Loucy (cell line): Measurements from ENCODE around the gene TRAF3IP3.

Source experiments
- H2AFZ ChIP-seq: fragments of 200-600 bp; sonication (generic); 2 replicates; pipeline ENCODE4 v1.6.0; 2016; ENCODE audit warnings: antibody characterized with exemption, mild to moderate bottlenecking, low read length, moderate library complexity
- H3F3A ChIP-seq: fragments of 200-600 bp; 2 replicates; pipeline ENCODE4 v1.6.0; 2016; ENCODE audit warnings: antibody characterized with exemption, low read depth, mild to moderate bottlenecking
- H3K27me3 ChIP-seq: fragments of 200-600 bp; sonication (generic); 2 replicates; pipeline ENCODE4 v1.6.1; 2014; ENCODE audit warnings: low read length, mild to moderate bottlenecking; ENCODE audit not compliant: insufficient read depth, poor library complexity, severe bottlenecking
- H3K36me3 ChIP-seq: fragments of 200-600 bp; sonication (generic); 2 replicates; pipeline ENCODE4 v1.6.1; 2016; ENCODE audit warnings: low read length; ENCODE audit not compliant: insufficient read depth
- H3K4me1 ChIP-seq: fragments of 200-600 bp; sonication (generic); 2 replicates; pipeline ENCODE4 v1.5.1; 2014; ENCODE audit warnings: low read length, mild to moderate bottlenecking; ENCODE audit not compliant: insufficient read depth, poor library complexity, severe bottlenecking
- H3K4me2 ChIP-seq: fragments of 200-600 bp; sonication (generic); 2 replicates; pipeline ENCODE4 v1.6.0; 2014; ENCODE audit warnings: antibody characterized with exemption, low read length, low read depth, mild to moderate bottlenecking; ENCODE audit not compliant: poor library complexity, severe bottlenecking
- H3K4me3 ChIP-seq: fragments of 200-600 bp; sonication (generic); 2 replicates; pipeline ENCODE4 v1.5.1; 2014; ENCODE audit warnings: low read length, mild to moderate bottlenecking, mixed read lengths; ENCODE audit not compliant: poor library complexity, severe bottlenecking
- H3K79me2 ChIP-seq: fragments of 200-600 bp; sonication (generic); 2 replicates; pipeline ENCODE4 v1.6.1; 2014; ENCODE audit warnings: low read length; ENCODE audit not compliant: insufficient read depth
- H3K9ac ChIP-seq: fragments of 200-600 bp; sonication (generic); 2 replicates; pipeline ENCODE4 v1.6.0; 2014; ENCODE audit warnings: mild to moderate bottlenecking, low read depth, low read length, moderate library complexity; ENCODE audit not compliant: poor library complexity, severe bottlenecking
- H3K9me2 ChIP-seq: fragments of 200-600 bp; sonication (generic); replicated peaks from 2 replicates; pipeline ENCODE4 v1.6.1; 2016; ENCODE audit warnings: low read depth, low read length, mixed read lengths
- H3K9me3 ChIP-seq: fragments of 200-600 bp; sonication (generic); 2 replicates; pipeline ENCODE4 v1.6.1; 2014; ENCODE audit warnings: mild to moderate bottlenecking, antibody characterized with exemption, low read length, low read depth; ENCODE audit not compliant: insufficient read depth
- H4K20me1 ChIP-seq: fragments of 200-600 bp; sonication (generic); 2 replicates; pipeline ENCODE4 v1.6.0; 2014; ENCODE audit warnings: antibody characterized with exemption, low read length, mild to moderate bottlenecking; ENCODE audit not compliant: insufficient read depth, poor library complexity, severe bottlenecking
- EZH2phosphoT487 ChIP-seq: fragments of 200-600 bp; IDR thresholded peaks from 2 replicates; pipeline ENCODE4 v1.6.1; 2018; ENCODE audit warnings: antibody characterized with exemption, mild to moderate bottlenecking, moderate library complexity, borderline replicate concordance
- TF ChIP-seq, protein P1 (sequence below): fragments of 200-600 bp; sonication (generic); conservative IDR thresholded peaks from 2 replicates; pipeline ENCODE4 v1.5.1; 2014; ENCODE audit warnings: mild to moderate bottlenecking, antibody characterized with exemption, low read length

Gene TRAF3IP3

DNA sequence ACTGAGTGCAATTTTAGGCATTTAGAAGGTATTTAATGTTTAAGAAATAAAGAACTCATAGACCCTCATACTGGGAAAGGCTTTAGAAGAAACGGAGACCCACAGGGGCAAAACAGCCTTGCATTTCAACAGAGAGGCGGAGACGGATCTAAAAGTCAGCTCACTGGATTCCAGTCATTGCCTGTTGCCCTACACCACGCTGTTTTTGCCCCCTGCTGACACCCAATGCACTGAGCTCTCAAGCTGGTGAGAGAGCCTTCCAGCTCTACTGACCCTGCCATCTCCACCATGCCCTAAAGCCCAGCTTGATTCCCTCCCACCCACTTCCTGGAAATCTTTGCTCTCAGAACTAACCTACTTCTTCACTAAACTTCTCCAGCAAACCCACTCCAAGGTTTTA lies 7.2 kb upstream of the TRAF3IP3 start:
- TF ChIP-seq, protein P1, sequence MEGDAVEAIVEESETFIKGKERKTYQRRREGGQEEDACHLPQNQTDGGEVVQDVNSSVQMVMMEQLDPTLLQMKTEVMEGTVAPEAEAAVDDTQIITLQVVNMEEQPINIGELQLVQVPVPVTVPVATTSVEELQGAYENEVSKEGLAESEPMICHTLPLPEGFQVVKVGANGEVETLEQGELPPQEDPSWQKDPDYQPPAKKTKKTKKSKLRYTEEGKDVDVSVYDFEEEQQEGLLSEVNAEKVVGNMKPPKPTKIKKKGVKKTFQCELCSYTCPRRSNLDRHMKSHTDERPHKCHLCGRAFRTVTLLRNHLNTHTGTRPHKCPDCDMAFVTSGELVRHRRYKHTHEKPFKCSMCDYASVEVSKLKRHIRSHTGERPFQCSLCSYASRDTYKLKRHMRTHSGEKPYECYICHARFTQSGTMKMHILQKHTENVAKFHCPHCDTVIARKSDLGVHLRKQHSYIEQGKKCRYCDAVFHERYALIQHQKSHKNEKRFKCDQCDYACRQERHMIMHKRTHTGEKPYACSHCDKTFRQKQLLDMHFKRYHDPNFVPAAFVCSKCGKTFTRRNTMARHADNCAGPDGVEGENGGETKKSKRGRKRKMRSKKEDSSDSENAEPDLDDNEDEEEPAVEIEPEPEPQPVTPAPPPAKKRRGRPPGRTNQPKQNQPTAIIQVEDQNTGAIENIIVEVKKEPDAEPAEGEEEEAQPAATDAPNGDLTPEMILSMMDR: no peak
- no peak for TF ChIP-seq EZH2phosphoT487
- Histone ChIP-seq H3F3A (no peaks in the 10 kb centered on the region), H4K20me1 (no peaks in the 10 kb centered on the region), H2AFZ (peak overlapping the region; percentile 32; the same call in 1 of the 2 replicates), H3K27me3 (no peaks in the 10 kb centered on the region), H3K4me3 (no peak overlapping the region), H3K9ac (no peak overlapping the region), H3K4me2 (no peak overlapping the region), H3K79me2 (no peaks in the 10 kb centered on the region), H3K36me3 (no peaks in the 10 kb centered on the region), H3K9me3 (no peaks in the 10 kb centered on the region), H3K4me1 (peaks cover 27% of the 10 kb centered on the region), H3K9me2 (no peaks in the 10 kb centered on the region)

DNA sequence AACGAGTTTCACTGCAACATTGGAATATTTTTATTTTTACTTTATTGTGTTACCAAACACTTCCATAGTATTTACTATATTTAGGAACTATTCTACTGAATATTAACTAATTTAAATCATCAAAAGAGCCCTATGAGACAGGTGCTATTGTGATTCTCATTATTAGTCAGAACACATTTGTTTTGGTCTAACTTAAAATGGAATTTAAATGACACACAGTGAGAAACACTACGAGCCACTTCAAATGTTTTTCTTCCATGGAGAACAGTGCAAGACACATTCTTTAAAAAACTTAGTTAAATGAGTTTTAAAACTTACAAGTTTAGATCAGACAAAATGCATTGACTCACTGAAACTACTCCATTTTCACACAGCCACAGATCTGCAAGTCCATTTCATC lies 6.6 kb upstream of the TRAF3IP3 start:
- Histone ChIP-seq H3K27me3 (no peaks in the 10 kb centered on the region), H3K4me3 (no peak overlapping the region)
- no peak for TF ChIP-seq EZH2phosphoT487
- TF ChIP-seq, protein P1: no peak

DNA sequence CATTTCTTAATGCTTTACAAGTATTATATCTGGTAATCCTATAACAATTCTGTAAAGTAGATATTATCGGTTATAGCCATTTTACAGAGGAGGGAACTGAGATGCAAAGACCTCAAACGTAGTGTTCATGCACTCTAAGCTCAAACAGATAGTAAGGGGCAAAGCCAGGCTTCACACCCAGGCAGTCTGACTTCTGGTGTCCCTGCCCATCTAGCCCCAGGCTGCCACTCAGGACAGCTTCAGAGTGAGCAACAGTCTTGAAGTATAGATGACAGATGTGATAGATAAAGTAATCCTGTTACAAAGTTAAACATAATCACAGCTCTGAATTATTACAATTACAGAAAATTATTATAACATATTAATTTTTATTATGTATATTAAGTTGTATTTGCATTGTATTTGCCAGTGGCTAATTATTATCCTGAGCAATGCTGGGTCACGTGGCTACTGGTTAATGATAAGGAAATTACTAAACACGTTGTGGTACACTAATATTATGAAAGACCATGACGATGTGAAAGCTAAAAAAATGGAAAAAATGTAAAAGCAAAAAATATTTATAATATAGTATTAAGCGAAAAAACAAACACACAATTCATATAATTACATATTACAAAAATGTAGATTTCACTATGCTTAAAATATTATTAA lies 6.1 kb upstream of the TRAF3IP3 start:
- Histone ChIP-seq H3K79me2 (no peaks in the 10 kb centered on the region), H3F3A (no peaks in the 10 kb centered on the region), H3K4me3 (no peak overlapping the region), H3K9ac (no peak overlapping the region), H3K9me2 (no peaks in the 10 kb centered on the region), H3K9me3 (no peaks in the 10 kb centered on the region), H4K20me1 (no peaks in the 10 kb centered on the region), H3K36me3 (no peaks in the 10 kb centered on the region), H3K27me3 (no peaks in the 10 kb centered on the region), H3K4me2 (no peak overlapping the region), H3K4me1 (peaks cover 26% of the 10 kb centered on the region), H2AFZ (0 out of 2 replicates have a peak overlapping the region, but pooled peaks have one; percentile 13)
- TF ChIP-seq, protein P1: no peak
- no peak for TF ChIP-seq EZH2phosphoT487

More for the DNA sequence above, 6.6 kb upstream of the TRAF3IP3 start:
- Histone ChIP-seq H3K36me3 (no peaks in the 10 kb centered on the region), H3K4me2 (no peak overlapping the region), H2AFZ (peak overlapping the region; percentile 13; the same call in 1 of the 2 replicates), H3K79me2 (no peaks in the 10 kb centered on the region), H4K20me1 (no peaks in the 10 kb centered on the region), H3K4me1 (peaks cover 27% of the 10 kb centered on the region), H3K9ac (no peak overlapping the region), H3K9me3 (no peaks in the 10 kb centered on the region), H3F3A (no peaks in the 10 kb centered on the region), H3K9me2 (no peaks in the 10 kb centered on the region)
